HEK293 (cell line): ENCODE measurements around the gene ELAC2.

ENCODE experiments used
- CTCF ChIA-PET: fragments of 350-600 bp; formaldehyde crosslinking; extraction: SDS; loops from one replicate; lab custom pipeline; 2021; ENCODE audit warnings: antibody characterized with exemption; lab: Yijun Ruan, JAX
- POLR2A ChIA-PET: fragments of 300-600 bp; formaldehyde crosslinking; extraction: SDS; loops from one replicate; lab custom pipeline; 2020; ENCODE audit warnings: antibody characterized with exemption, inconsistent platforms; lab: Yijun Ruan, JAX
- H3K27ac ChIP-seq: fragments of 200-500 bp; sonication (Bioruptor generic); 2 replicates; pipeline ENCODE4 v1.5.1; 2014; ENCODE audit warnings: low read depth, low read length, control low read depth, inconsistent platforms; ENCODE audit errors: extremely low read depth
- H3K36me3 ChIP-seq, 2 experiments: fragments of 200-500 bp in 1 of 2; sonication (Bioruptor generic) in 1 of 2; 1 replicate in 1 of 2; 2 replicates in 1 of 2; pipeline ENCODE4 v1.5.1; 2014 to 2017; ENCODE audit warnings: inconsistent platforms in 2 of 2, low read length in 2 of 2; ENCODE audit not compliant: control insufficient read depth in 2 of 2, insufficient read depth in 1 of 2
- H3K4me1 ChIP-seq: fragments of 200-500 bp; sonication (Bioruptor generic); 2 replicates; pipeline ENCODE4 v1.5.1; 2014; ENCODE audit warnings: mild to moderate bottlenecking, low read length, inconsistent platforms; ENCODE audit not compliant: control insufficient read depth, insufficient read depth
- H3K4me3 ChIP-seq: 2 replicates; pipeline ENCODE4 v1.5.1; 2011; ENCODE audit warnings: low read depth, mild to moderate bottlenecking, control low read depth, low read length, moderate library complexity
- H3K9me3 ChIP-seq: fragments of 200-500 bp; sonication (Bioruptor generic); 2 replicates; pipeline ENCODE4 v1.5.1; 2014; ENCODE audit warnings: low read depth, low read length, inconsistent platforms; ENCODE audit not compliant: control insufficient read depth, insufficient read depth
- EGR2 ChIP-seq: fragments of 450-650 bp; formaldehyde crosslinking; IDR thresholded peaks from 2 replicates; pipeline ENCODE4 v1.5.1; 2016; ENCODE audit warnings: low read depth, missing biosample characterization, missing genetic modification characterization
- GLI2 ChIP-seq: fragments of 450-650 bp; formaldehyde crosslinking; IDR thresholded peaks from 2 replicates; pipeline ENCODE4; 2017; ENCODE audit warnings: missing biosample characterization, missing genetic modification characterization, low read depth, borderline replicate concordance
- HOXD13 ChIP-seq: sonication (generic); formaldehyde crosslinking; IDR thresholded peaks from 2 replicates; pipeline ENCODE4 v1.8.0; 2022; ENCODE audit warnings: missing genetic modification reagents, borderline replicate concordance
- KLF7 ChIP-seq: fragments of 450-650 bp; formaldehyde crosslinking; IDR thresholded peaks from 2 replicates; pipeline ENCODE4 v1.5.1; 2016; ENCODE audit warnings: missing biosample characterization, missing genetic modification characterization, borderline replicate concordance
- TRIM28 ChIP-seq: IDR thresholded peaks from 2 replicates; pipeline ENCODE4 v1.6.1; 2011; ENCODE audit warnings: low read length, control low read depth, borderline replicate concordance
- ZBTB20 ChIP-seq: fragments of 450-650 bp; formaldehyde crosslinking; IDR thresholded peaks from 2 replicates; pipeline ENCODE4 v1.5.1; 2016; ENCODE audit warnings: missing biosample characterization, missing genetic modification characterization
- ZFP69B ChIP-seq: fragments of 450-650 bp; formaldehyde crosslinking; IDR thresholded peaks from 2 replicates; pipeline ENCODE4 v1.5.1; 2016; ENCODE audit warnings: missing biosample characterization, missing genetic modification characterization
- ZNF174 ChIP-seq: fragments of 450-650 bp; formaldehyde crosslinking; IDR thresholded peaks from 2 replicates; pipeline ENCODE4 v1.5.0; 2017; ENCODE audit warnings: missing biosample characterization, mild to moderate bottlenecking, missing genetic modification characterization
- ZNF221 ChIP-seq: fragments of 450-650 bp; formaldehyde crosslinking; IDR thresholded peaks from 2 replicates; pipeline ENCODE4 v1.5.1; 2017; ENCODE audit warnings: missing biosample characterization, missing genetic modification characterization, borderline replicate concordance
- ZNF223 ChIP-seq: fragments of 450-650 bp; formaldehyde crosslinking; IDR thresholded peaks from 2 replicates; pipeline ENCODE4 v1.5.1; 2016; ENCODE audit warnings: missing biosample characterization, missing genetic modification characterization
- ZNF555 ChIP-seq: fragments of 450-650 bp; formaldehyde crosslinking; conservative IDR thresholded peaks from 2 replicates; pipeline ENCODE4 v1.5.1; 2017; ENCODE audit warnings: missing biosample characterization, mild to moderate bottlenecking, missing genetic modification characterization, inconsistent platforms
- ZNF610 ChIP-seq: fragments of 450-650 bp; formaldehyde crosslinking; IDR thresholded peaks from 2 replicates; pipeline ENCODE4 v1.5.1; 2016; ENCODE audit warnings: missing biosample characterization, missing genetic modification characterization, borderline replicate concordance
- ZNF76 ChIP-seq: fragments of 450-650 bp; formaldehyde crosslinking; IDR thresholded peaks from 2 replicates; pipeline ENCODE4; 2016; ENCODE audit warnings: low read depth, missing biosample characterization, missing genetic modification characterization, borderline replicate concordance
- ZNF791 ChIP-seq: fragments of 450-650 bp; formaldehyde crosslinking; IDR thresholded peaks from 2 replicates; pipeline ENCODE4 v1.5.1; 2016; ENCODE audit warnings: missing biosample characterization, missing genetic modification characterization
- TF ChIP-seq, protein P1 (sequence below): fragments of 450-650 bp; formaldehyde crosslinking; IDR thresholded peaks from 2 replicates; pipeline ENCODE4 v1.5.1; 2016; ENCODE audit warnings: missing biosample characterization, missing genetic modification characterization
- TF ChIP-seq, protein P2 (sequence below): fragments of 450-650 bp; formaldehyde crosslinking; IDR thresholded peaks from 2 replicates; pipeline ENCODE4 v1.5.1; 2016; ENCODE audit warnings: missing biosample characterization, missing genetic modification characterization
- TF ChIP-seq, protein P3 (sequence below): fragments of 450-650 bp; formaldehyde crosslinking; IDR thresholded peaks from 2 replicates; pipeline ENCODE4 v1.5.1; 2016; ENCODE audit warnings: missing biosample characterization, missing genetic modification characterization

The ELAC2 gene

GRCh38 chr17:12998874-12999273 is 19.0 kb downstream of the ELAC2 start:
- no peak for TF ChIP-seq HOXD13 (CRISPR knock-in tag)
- TF ChIP-seq, protein P1, sequence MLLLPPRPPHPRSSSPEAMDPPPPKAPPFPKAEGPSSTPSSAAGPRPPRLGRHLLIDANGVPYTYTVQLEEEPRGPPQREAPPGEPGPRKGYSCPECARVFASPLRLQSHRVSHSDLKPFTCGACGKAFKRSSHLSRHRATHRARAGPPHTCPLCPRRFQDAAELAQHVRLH (tag by site-specific recombination), result no peak
- no peak for TF ChIP-seq ZNF221
- TF ChIP-seq KLF7 (tag by site-specific recombination), result no peak
- no peak for TF ChIP-seq ZNF76 (tag by site-specific recombination)
- TF ChIP-seq TRIM28, result no peak
- TF ChIP-seq ZNF610 (tag by site-specific recombination), result no peak
- TF ChIP-seq, protein P2, sequence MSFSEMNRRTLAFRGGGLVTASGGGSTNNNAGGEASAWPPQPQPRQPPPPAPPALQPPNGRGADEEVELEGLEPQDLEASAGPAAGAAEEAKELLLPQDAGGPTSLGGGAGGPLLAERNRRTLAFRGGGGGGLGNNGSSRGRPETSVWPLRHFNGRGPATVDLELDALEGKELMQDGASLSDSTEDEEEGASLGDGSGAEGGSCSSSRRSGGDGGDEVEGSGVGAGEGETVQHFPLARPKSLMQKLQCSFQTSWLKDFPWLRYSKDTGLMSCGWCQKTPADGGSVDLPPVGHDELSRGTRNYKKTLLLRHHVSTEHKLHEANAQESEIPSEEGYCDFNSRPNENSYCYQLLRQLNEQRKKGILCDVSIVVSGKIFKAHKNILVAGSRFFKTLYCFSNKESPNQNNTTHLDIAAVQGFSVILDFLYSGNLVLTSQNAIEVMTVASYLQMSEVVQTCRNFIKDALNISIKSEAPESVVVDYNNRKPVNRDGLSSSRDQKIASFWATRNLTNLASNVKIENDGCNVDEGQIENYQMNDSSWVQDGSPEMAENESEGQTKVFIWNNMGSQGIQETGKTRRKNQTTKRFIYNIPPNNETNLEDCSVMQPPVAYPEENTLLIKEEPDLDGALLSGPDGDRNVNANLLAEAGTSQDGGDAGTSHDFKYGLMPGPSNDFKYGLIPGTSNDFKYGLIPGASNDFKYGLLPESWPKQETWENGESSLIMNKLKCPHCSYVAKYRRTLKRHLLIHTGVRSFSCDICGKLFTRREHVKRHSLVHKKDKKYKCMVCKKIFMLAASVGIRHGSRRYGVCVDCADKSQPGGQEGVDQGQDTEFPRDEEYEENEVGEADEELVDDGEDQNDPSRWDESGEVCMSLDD (tag by site-specific recombination), result no peak
- no peak for TF ChIP-seq EGR2 (tag by site-specific recombination)
- TF ChIP-seq, protein P3, sequence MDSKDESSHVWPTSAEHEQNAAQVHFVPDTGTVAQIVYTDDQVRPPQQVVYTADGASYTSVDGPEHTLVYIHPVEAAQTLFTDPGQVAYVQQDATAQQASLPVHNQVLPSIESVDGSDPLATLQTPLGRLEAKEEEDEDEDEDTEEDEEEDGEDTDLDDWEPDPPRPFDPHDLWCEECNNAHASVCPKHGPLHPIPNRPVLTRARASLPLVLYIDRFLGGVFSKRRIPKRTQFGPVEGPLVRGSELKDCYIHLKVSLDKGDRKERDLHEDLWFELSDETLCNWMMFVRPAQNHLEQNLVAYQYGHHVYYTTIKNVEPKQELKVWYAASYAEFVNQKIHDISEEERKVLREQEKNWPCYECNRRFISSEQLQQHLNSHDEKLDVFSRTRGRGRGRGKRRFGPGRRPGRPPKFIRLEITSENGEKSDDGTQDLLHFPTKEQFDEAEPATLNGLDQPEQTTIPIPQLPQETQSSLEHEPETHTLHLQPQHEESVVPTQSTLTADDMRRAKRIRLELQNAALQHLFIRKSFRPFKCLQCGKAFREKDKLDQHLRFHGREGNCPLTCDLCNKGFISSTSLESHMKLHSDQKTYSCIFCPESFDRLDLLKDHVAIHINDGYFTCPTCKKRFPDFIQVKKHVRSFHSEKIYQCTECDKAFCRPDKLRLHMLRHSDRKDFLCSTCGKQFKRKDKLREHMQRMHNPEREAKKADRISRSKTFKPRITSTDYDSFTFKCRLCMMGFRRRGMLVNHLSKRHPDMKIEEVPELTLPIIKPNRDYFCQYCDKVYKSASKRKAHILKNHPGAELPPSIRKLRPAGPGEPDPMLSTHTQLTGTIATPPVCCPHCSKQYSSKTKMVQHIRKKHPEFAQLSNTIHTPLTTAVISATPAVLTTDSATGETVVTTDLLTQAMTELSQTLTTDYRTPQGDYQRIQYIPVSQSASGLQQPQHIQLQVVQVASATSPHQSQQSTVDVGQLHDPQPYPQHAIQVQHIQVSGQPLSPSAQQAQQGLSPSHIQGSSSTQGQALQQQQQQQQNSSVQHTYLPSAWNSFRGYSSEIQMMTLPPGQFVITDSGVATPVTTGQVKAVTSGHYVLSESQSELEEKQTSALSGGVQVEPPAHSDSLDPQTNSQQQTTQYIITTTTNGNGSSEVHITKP (tag by site-specific recombination), result no peak
- no peak for TF ChIP-seq ZNF174 (tag by site-specific recombination)
- TF ChIP-seq GLI2, result no peak
- TF ChIP-seq ZBTB20 (tag by site-specific recombination), result no peak
- no peak for TF ChIP-seq ZFP69B (tag by site-specific recombination)
- no peak for TF ChIP-seq ZNF555 (tag by site-specific recombination)
- H3K4me3 ChIP-seq, result no peak overlapping the region
- peaks cover 2% of the 10 kb centered on the region; the same call in 1 of the 2 replicates for H3K4me1 ChIP-seq
- ChIA-PET CTCF (interaction anchor here (1.7 kb wide), 1 partner anchor 656 kb away, joined by 7 read pairs; no protein-coding TSS in a partner anchor), POLR2A (no interaction called here)
- no peaks in the 10 kb centered on the region for H3K9me3 ChIP-seq
- peaks cover 26 to 98% of the 10 kb centered on the region in 2 experiments for H3K36me3 ChIP-seq
- no peak overlapping the region for H3K27ac ChIP-seq

DNA sequence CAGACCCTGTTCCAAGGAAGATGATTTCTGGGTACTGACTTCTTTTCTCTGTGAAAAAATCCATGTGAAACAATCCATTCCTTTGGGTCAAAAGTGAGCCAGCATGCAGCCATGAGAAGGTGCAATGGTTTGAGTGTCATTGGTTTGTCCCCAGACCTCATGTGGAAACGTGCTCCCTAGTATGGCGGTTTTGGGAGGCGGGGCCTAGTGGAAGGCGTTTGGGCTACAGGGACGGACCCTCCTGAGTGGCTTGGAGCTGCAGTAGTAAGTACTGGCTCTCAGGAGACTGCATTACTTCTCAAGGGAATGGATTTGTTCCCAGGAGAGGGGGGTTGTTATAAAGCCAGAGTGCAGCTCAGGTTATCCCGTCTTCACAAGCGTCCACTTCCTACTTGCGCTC is 19.4 kb downstream of the ELAC2 start:
- H3K4me1 ChIP-seq, result peaks cover 2% of the 10 kb centered on the region; the same call in 1 of the 2 replicates
- POLR2A ChIA-PET, result no interaction called here
- TF ChIP-seq ZNF791 (no peak), ZNF223 (tag by site-specific recombination) (no peak)
- TF ChIP-seq, all 188 proteins: peak for 0
- CTCF ChIA-PET, result interaction anchor here (1.7 kb wide), 1 partner anchor 656 kb away, joined by 7 read pairs; no protein-coding TSS in a partner anchor
- no peak overlapping the region for H3K4me3 ChIP-seq
- H3K9me3 ChIP-seq, result no peaks in the 10 kb centered on the region
- H3K36me3 ChIP-seq, result peaks cover 26 to 98% of the 10 kb centered on the region in 2 experiments
- H3K27ac ChIP-seq, result no peak overlapping the region
